Body of pancreas (tissue), 4 donors: ENCODE results near the gene RHBDF2. TPM values are rescaled to one million over a fixed set of nuclear protein-coding genes. Genes with fewer than 3 reads are reported as not detected.
A peak's percentile ranks its signal among the peaks of the same experiment; 100 is the strongest.
"Not testable (repeated sequence)": the region's sequence is repeated elsewhere in the genome, so short reads cannot be mapped to it uniquely, and the experiment has no call there.

Experiments
- ATAC-seq: fragments of 150-250 bp; one replicate; pipeline ENCODE4 v1.9.1; 2016
- DNase-seq, 4 donors: peaks; one replicate each; pipeline ENCODE4 v3.0.0-alpha.2; 2019
- H3K27ac ChIP-seq, 4 donors: fragments of 200-600 bp; sonication (generic); 1 replicate in 3 of 4; 2 replicates in 1 of 4; pipeline versions ENCODE4 v1.5.1 to v1.6.1; 2016 to 2019; ENCODE audit warnings: mild to moderate bottlenecking in 1 of 4, mixed read lengths in 1 of 4, moderate library complexity in 1 of 4
- H3K27me3 ChIP-seq, 2 donors: fragments of 200-600 bp; sonication (generic); one replicate each; pipeline ENCODE4 v1.6.0; 2016; ENCODE audit warnings: mild to moderate bottlenecking in 1 of 2
- H3K36me3 ChIP-seq, 2 donors: fragments of 200-600 bp; sonication (generic); replicated peaks in 1 of 2; 2 replicates each; pipeline ENCODE4 v1.5.1; 2016; ENCODE audit warnings: low read depth in 2 of 2; ENCODE audit not compliant: insufficient read depth in 1 of 2
- H3K4me1 ChIP-seq: fragments of 200-600 bp; sonication (generic); one replicate; pipeline ENCODE4 v1.6.0; 2016
- H3K4me3 ChIP-seq, 2 donors: fragments of 200-600 bp; sonication (generic); 1 replicate in 1 of 2; 2 replicates in 1 of 2; pipeline ENCODE4 v1.5.1; 2016 to 2019
- H3K9me3 ChIP-seq, 3 donors: fragments of 200-600 bp; sonication (generic); 1 replicate in 2 of 3; 2 replicates in 1 of 3; pipeline ENCODE4 v1.5.1; 2016
- CTCF ChIP-seq, 7 experiments: fragments of 450-650 bp in 4 of 7; fragments of 200-600 bp in 3 of 7; sonication (generic) in 3 of 7; IDR thresholded peaks; one replicate each; pipeline ENCODE4 v1.5.1; 2016 to 2019; ENCODE audit warnings: antibody characterized with exemption in 7 of 7
- POLR2A ChIP-seq, 3 donors: fragments of 450-650 bp; IDR thresholded peaks; one replicate each; pipeline ENCODE4 v1.6.1; 2016; ENCODE audit warnings: antibody characterized with exemption in 3 of 3, mild to moderate bottlenecking in 2 of 3
- WGBS, 2 donors: methylation state at CpG; one replicate each; pipeline ENCODE4 v1.1.5; 2017; 5-methylcytosine and 5-hydroxymethylcytosine counted together
- intact Hi-C: fragments of 100-400 bp; cut with DNase I; formaldehyde crosslinking; loops from one replicate; pipeline ENCODE4 v1.15.1; 2023
- total RNA-seq, 2 donors: library from RNA; depleted of rRNA; stranded (reverse); fragments of >200 nt; gene quantifications; one replicate each; pipeline ENCODE4 v1.1.0, GENCODE V29; 2016

RHBDF2 gene
- total RNA-seq, 2 donors from 2014 or later, result 23.1 to 48.1 TPM

GRCh38 chr17:76519048-76519966 is 18.1 kb upstream of the RHBDF2 start:
- 61 to 68% methylated on average over 13 to 14 of the region's 15 CpGs for WGBS, 2 donors
- Histone ChIP-seq H3K9me3 (no peaks in the 10 kb centered on the region), H3K27me3 (peaks cover 0 to 4% of the 10 kb centered on the region in 2 donors), H3K4me3 (no peak overlapping the region), H3K27ac (no peak overlapping the region), H3K4me1 (peaks cover 11% of the 10 kb centered on the region), H3K36me3 (no peaks in the 10 kb centered on the region)
- TF ChIP-seq CTCF (IDR thresholded peaks at IDR 0.05) (no peak), POLR2A (IDR thresholded peaks at IDR 0.05) (no peak)
- DNase-seq (no peak), ATAC-seq (no peak)
- intact Hi-C loops, result loop anchor here (10.0 kb wide), 1 partner anchor 215 kb away; the partner anchor contains the start of gene QRICH2

GRCh38 chr17:76517638-76518038 is 16.4 kb upstream of the RHBDF2 start:
- no peak overlapping the region for H3K4me3 ChIP-seq
- H3K27ac ChIP-seq, result no peak overlapping the region
- ATAC-seq, result no peak
- H3K4me1 ChIP-seq, result no peaks in the 10 kb centered on the region
- H3K9me3 ChIP-seq, result no peaks in the 10 kb centered on the region
- peaks cover 0 to 3% of the 10 kb centered on the region in 2 donors for H3K27me3 ChIP-seq
- TF ChIP-seq POLR2A (IDR thresholded peaks at IDR 0.05), result no peak
- no peak for TF ChIP-seq CTCF (IDR thresholded peaks at IDR 0.05)
- 87 to 98% methylated on average over 5 to 11 of the region's 11 CpGs for WGBS, 2 donors
- intact Hi-C loops, result loop anchor here (10.0 kb wide), 1 partner anchor 213 kb away; the partner anchor contains the start of gene QRICH2
- DNase-seq, result no peak
- no peaks in the 10 kb centered on the region for H3K36me3 ChIP-seq

- H3K9me3 ChIP-seq, result no peaks in the 10 kb centered on the region
- peak overlapping the region in 2 of 4 donors; percentile 43 to 63 for H3K27ac ChIP-seq
- no peak overlapping the region for H3K4me3 ChIP-seq
- H3K4me1 ChIP-seq, result peaks cover 7% of the 10 kb centered on the region
- H3K36me3 ChIP-seq, result no peaks in the 10 kb centered on the region
- TF ChIP-seq POLR2A (IDR thresholded peaks at IDR 0.05) (peak in 1 of 3 donors; percentile 33), CTCF (IDR thresholded peaks at IDR 0.05) (no peak)
- DNase-seq (peak; percentile 47 to 80 (median 52)), ATAC-seq (peak; percentile 62)
- 53 to 67% methylated on average over 22 of the region's 22 CpGs for WGBS, 2 donors
- no peaks in the 10 kb centered on the region for H3K27me3 ChIP-seq
- intact Hi-C loops, result loop anchor here (10.0 kb wide), 1 partner anchor 211 kb away; the partner anchor contains the start of gene QRICH2
Observed at GRCh38 chr17:76515274-76515949, 14.2 kb upstream of the RHBDF2 start.

- not testable (repeated sequence) for H3K9me3 ChIP-seq, H3K27me3 ChIP-seq, H3K4me3 ChIP-seq, H3K4me1 ChIP-seq, DNase-seq, H3K27ac ChIP-seq, ATAC-seq, H3K36me3 ChIP-seq
- 92 to 94% methylated on average over 6 of the region's 6 CpGs for WGBS, 2 donors
- intact Hi-C loops, result loop anchor here (5.0 to 10.0 kb wide), 2 partner anchors 112 to 210 kb away; partner anchors contain the start of gene QRICH2
Observed at GRCh38 chr17:76514355-76514754, 13.1 kb upstream of the RHBDF2 start.

GRCh38 chr17:76513306-76513692 is 12.1 kb upstream of the RHBDF2 start:
- Histone ChIP-seq H3K36me3 (no peaks in the 10 kb centered on the region), H3K27me3 (no peaks in the 10 kb centered on the region), H3K4me3 (no peak overlapping the region), H3K9me3 (no peaks in the 10 kb centered on the region), H3K4me1 (peaks cover 7% of the 10 kb centered on the region), H3K27ac (no peak overlapping the region)
- DNase-seq (no peak), ATAC-seq (no peak)
- TF ChIP-seq CTCF (IDR thresholded peaks at IDR 0.05) (no peak), POLR2A (IDR thresholded peaks at IDR 0.05) (no peak)
- intact Hi-C loops, result loop anchor here (5.0 to 10.0 kb wide), 2 partner anchors 111 to 208 kb away; partner anchors contain the start of gene QRICH2
- 67 to 69% methylated on average over 6 of the region's 6 CpGs for WGBS, 2 donors
